Stomach (tissue), 9 donors: ENCODE data around the gene MYO5A. TPM values are rescaled to one million over a fixed set of nuclear protein-coding genes. Genes with fewer than 3 reads are reported as not detected.

Experiments used
- DNase-seq, 2 donors: peaks; one replicate each; pipeline versions ENCODE4 v3.0.0 to v3.0.0-alpha.2; 2013 to 2019
- H3K27ac ChIP-seq, 5 donors: fragments of 200-600 bp in 4 of 5; sonication (generic) in 4 of 5; one replicate each; pipeline ENCODE4 v1.5.1; 2013 to 2019; ENCODE audit warnings: mild to moderate bottlenecking in 1 of 5, moderate library complexity in 1 of 5
- H3K27me3 ChIP-seq, 3 donors: fragments of 200-600 bp; sonication (generic); one replicate each; pipeline ENCODE4 v1.5.1; 2017 to 2019; ENCODE audit warnings: mixed run types in 1 of 3
- H3K36me3 ChIP-seq, 4 donors: fragments of 200-600 bp; sonication (generic); 1 replicate in 3 of 4; 2 replicates in 1 of 4; pipeline ENCODE4 v1.5.1; 2016 to 2019
- H3K4me1 ChIP-seq, 4 donors: fragments of 200-600 bp; sonication (generic); one replicate each; pipeline ENCODE4 v1.5.1; 2016 to 2019
- H3K4me3 ChIP-seq, 4 donors: fragments of 200-600 bp; sonication (generic) in 3 of 4; one replicate each; pipeline ENCODE4 v1.5.1; 2016 to 2019; ENCODE audit warnings: mild to moderate bottlenecking in 1 of 4
- H3K9me3 ChIP-seq, 4 donors: fragments of 200-600 bp; sonication (generic); one replicate each; pipeline ENCODE4 v1.5.1; 2016 to 2019
- EP300 ChIP-seq: sonication (generic); formaldehyde crosslinking; IDR thresholded peaks from one replicate; pipeline ENCODE4 v1.6.1; 2017; ENCODE audit warnings: antibody characterized with exemption
- POLR2A ChIP-seq, 4 donors: fragments of 450-650 bp; IDR thresholded peaks; one replicate each; pipeline ENCODE4 v1.6.1; 2016; ENCODE audit warnings: antibody characterized with exemption in 4 of 4, control low read depth in 2 of 4, mild to moderate bottlenecking in 1 of 4, moderate library complexity in 1 of 4
- POLR2AphosphoS5 ChIP-seq, 3 donors: sonication (generic); formaldehyde crosslinking; IDR thresholded peaks; one replicate each; pipeline ENCODE4 v1.6.1; 2016; ENCODE audit warnings: antibody characterized with exemption in 3 of 3
- WGBS, 5 donors: extraction: QIAGEN DNeasy Blood & Tissue Kit in 3 of 5; methylation state at CpG; one replicate each; pipeline versions ENCODE4 v1.1.5 to v1.1.7; 2013 to 2018; 5-methylcytosine and 5-hydroxymethylcytosine counted together
- intact Hi-C: fragments of 100-400 bp; cut with DNase I; formaldehyde crosslinking; loops from one replicate; pipeline ENCODE4 v1.15.1; 2023; ENCODE audit warnings: low total_unique reads
- polyA plus RNA-seq, 3 donors: library from polyadenylated mRNA; stranded (reverse); fragments of 200-250 nt; gene quantifications; one replicate each; pipeline ENCODE4 v1.2.3, GENCODE V29; 2013
- total RNA-seq, 5 donors: library from RNA; depleted of rRNA; stranded (reverse); fragments of >200 nt; gene quantifications; one replicate each; pipeline versions ENCODE4 v1.1.0 to v1.2.3, GENCODE V29; 2014 to 2016
- TF ChIP-seq, protein P1 (sequence below), 7 experiments: fragments of 450-650 bp in 4 of 7; fragments of 200-600 bp in 3 of 7; sonication (generic) in 3 of 7; IDR thresholded peaks; one replicate each; pipeline ENCODE4 v1.5.1; 2016 to 2019; ENCODE audit warnings: antibody characterized with exemption in 7 of 7, control low read depth in 2 of 7, mild to moderate bottlenecking in 1 of 7
- donor health status: healthy with polysubstance abuse.
- donor health status: Bipolar disorder and iron deficiency.
- donor health status: healthy.

The MYO5A gene
- total and polyA plus RNA-seq, 8 donors: 1.2 to 26.2 (median 12.0) TPM

DNA sequence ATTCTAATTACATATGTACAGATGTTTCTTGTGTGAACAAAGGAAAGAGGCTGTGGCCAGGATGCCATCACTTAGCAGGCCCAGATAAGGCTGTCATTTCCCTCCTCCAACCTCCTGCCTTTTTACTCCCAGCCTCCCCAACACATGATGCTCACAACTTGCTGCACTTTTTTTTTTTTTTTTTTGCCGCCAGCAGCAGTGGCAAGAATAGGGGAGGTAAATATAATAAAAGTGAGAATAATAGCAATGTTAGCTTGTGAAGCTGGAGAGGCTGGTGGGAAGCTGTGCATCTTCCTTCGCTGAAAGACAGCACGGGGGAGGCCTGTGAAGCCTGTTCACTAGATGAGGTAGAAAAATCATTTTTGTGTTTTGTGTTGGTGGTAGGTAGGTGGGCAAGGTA, 190.6 kb downstream of the MYO5A start:
- Histone ChIP-seq H3K27me3 (no peaks in the 10 kb centered on the region), H3K27ac (no peak overlapping the region), H3K4me3 (no peak overlapping the region), H3K9me3 (no peaks in the 10 kb centered on the region), H3K36me3 (peaks cover 5 to 44% (median 36%) of the 10 kb centered on the region in 4 donors), H3K4me1 (peaks cover 0 to 13% (median 0%) of the 10 kb centered on the region in 4 donors)
- TF ChIP-seq POLR2AphosphoS5 (IDR thresholded peaks at IDR 0.05) (no peak), POLR2A (IDR thresholded peaks at IDR 0.05) (no peak), EP300 (no peak)
- TF ChIP-seq, protein P1, sequence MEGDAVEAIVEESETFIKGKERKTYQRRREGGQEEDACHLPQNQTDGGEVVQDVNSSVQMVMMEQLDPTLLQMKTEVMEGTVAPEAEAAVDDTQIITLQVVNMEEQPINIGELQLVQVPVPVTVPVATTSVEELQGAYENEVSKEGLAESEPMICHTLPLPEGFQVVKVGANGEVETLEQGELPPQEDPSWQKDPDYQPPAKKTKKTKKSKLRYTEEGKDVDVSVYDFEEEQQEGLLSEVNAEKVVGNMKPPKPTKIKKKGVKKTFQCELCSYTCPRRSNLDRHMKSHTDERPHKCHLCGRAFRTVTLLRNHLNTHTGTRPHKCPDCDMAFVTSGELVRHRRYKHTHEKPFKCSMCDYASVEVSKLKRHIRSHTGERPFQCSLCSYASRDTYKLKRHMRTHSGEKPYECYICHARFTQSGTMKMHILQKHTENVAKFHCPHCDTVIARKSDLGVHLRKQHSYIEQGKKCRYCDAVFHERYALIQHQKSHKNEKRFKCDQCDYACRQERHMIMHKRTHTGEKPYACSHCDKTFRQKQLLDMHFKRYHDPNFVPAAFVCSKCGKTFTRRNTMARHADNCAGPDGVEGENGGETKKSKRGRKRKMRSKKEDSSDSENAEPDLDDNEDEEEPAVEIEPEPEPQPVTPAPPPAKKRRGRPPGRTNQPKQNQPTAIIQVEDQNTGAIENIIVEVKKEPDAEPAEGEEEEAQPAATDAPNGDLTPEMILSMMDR (IDR thresholded peaks at IDR 0.05): no peak
- no peak for DNase-seq
- 91 to 98% (median 96%) methylated on average over 3 of the region's 3 CpGs for WGBS, 5 donors
- intact Hi-C loops: no loop called here

DNA sequence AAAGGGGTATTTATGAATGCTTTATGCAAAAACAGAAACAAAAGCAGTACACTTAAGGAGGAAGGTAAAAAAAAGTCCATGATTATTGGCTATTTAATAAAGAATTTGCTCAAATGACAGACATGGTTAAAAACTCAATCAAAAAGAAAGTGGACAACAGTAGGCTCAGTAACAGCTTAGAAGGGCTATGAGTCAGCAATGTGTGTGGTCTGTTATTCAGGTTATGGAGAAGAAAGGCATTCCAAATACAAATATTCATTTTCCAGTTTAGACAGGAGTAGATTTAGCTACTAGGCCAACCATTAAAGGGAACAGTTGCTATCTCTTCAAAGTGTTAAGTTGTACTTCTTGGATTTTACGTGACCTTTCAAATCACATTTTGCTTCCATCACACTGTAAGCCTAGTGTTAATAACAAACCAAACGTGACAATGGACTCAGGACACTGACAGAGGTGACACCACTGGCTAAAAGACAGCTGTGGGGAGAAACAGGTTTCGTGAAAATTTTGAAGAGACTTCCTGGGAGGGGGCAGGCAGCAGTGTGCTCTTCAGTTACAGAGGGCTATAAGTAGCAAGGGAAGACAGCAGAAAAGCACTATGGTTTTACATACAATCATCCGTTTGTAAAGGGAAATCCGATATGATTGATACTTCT, 191.4 kb downstream of the MYO5A start:
- Histone ChIP-seq H3K9me3 (no peaks in the 10 kb centered on the region), H3K4me3 (no peak overlapping the region), H3K27me3 (no peaks in the 10 kb centered on the region), H3K27ac (no peak overlapping the region), H3K4me1 (peaks cover 0 to 13% (median 0%) of the 10 kb centered on the region in 4 donors), H3K36me3 (peaks cover 5 to 44% (median 34%) of the 10 kb centered on the region in 4 donors)
- intact Hi-C loops: no loop called here
- no peak for DNase-seq
- WGBS, 5 donors: 78 to 86% (median 79%) methylated on average over 5 of the region's 5 CpGs
- no peak for TF ChIP-seq POLR2AphosphoS5 (IDR thresholded peaks at IDR 0.05)
- TF ChIP-seq EP300: no peak
- TF ChIP-seq, protein P1 (IDR thresholded peaks at IDR 0.05): no peak
- TF ChIP-seq POLR2A (IDR thresholded peaks at IDR 0.05): no peak

DNA sequence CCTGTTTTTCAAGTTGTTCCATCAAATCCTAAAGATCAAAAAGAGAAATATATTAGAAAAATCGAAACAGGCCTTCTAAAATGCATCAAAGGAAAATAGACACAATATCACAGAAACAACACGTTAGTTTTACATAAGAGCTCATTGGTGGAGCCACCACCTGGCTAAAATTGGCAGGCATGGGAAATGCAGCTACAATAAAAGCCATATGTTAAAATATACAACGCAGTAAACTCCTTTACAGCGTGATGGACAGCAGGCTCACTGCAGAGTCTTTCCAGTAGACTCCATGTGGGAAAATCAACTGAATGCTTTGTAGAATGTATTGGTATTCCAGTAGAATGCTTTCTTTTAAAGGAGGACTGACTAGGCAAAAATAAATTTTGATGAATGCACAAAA, 192.2 kb downstream of the MYO5A start:
- Histone ChIP-seq H3K4me1 (peaks cover 0 to 19% (median 3%) of the 10 kb centered on the region in 4 donors), H3K4me3 (no peak overlapping the region), H3K27ac (no peak overlapping the region), H3K27me3 (no peaks in the 10 kb centered on the region), H3K36me3 (peaks cover 5 to 44% (median 32%) of the 10 kb centered on the region in 4 donors), H3K9me3 (no peaks in the 10 kb centered on the region)
- DNase-seq: no peak
- WGBS, 5 donors: 35 to 61% (median 41%) methylated on average over 4 of the region's 4 CpGs
- TF ChIP-seq, protein P1 (IDR thresholded peaks at IDR 0.05): peak in 1 of 7 experiments; percentile 40
- no peak for TF ChIP-seq POLR2AphosphoS5 (IDR thresholded peaks at IDR 0.05)
- intact Hi-C loops: no loop called here

DNA sequence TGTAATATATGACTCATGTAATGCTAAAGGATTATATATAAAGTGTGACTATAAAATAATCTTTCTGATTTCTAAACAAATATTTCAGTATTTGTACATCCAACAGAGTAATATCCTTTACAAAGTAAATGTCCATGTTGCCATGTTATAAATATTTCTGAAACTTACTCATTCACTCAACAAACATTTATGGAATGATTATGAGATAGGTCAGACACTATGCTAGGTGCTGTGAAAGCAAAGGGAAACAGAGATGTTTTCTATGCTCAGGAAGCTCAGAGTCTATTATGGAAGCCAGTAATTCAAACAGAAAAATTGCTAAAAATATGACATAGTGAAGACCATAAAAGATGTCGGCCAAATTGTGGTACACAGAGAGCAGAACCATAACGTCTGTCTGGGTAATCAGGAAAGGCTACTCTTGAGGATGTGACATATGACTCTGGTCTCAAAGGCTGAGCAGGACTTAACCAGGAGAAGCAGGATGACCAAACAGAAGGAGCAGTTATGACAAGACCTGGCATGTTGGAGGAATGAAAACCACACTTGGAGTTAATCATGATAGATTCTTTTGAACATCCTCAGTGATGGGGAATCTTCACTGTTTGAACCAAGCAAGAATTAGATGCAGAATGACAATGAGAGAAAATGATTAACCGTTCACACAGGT, 194.1 kb downstream of the MYO5A start:
- Histone ChIP-seq H3K36me3 (peaks cover 0 to 42% (median 25%) of the 10 kb centered on the region in 4 donors), H3K27ac (no peak overlapping the region), H3K27me3 (no peaks in the 10 kb centered on the region), H3K4me1 (peaks cover 0 to 26% (median 7%) of the 10 kb centered on the region in 4 donors), H3K9me3 (no peaks in the 10 kb centered on the region), H3K4me3 (no peak overlapping the region)
- 79 to 87% (median 84%) methylated on average over 3 of the region's 3 CpGs for WGBS, 5 donors
- no peak for DNase-seq
- TF ChIP-seq POLR2A (IDR thresholded peaks at IDR 0.05) (no peak), POLR2AphosphoS5 (IDR thresholded peaks at IDR 0.05) (no peak), EP300 (no peak)
- TF ChIP-seq, protein P1 (IDR thresholded peaks at IDR 0.05): no peak
- intact Hi-C loops: no loop called here
